GM23338 (cell line): Measurements from ENCODE around the gene RANGAP1.

Source experiments
- CREB1 ChIP-seq: fragments of 250-450 bp; sonication (Bioruptor Pico); IDR thresholded peaks from 2 replicates; pipeline ENCODE4 v1.5.0; 2020; ENCODE audit warnings: low read depth, mild to moderate bottlenecking, moderate library complexity
- CTCF ChIP-seq, 2 experiments: fragments of 200-600 bp in 1 of 2; sonication (generic) in 1 of 2; conservative IDR thresholded peaks; 2 replicates each; pipeline versions ENCODE4 v1.5.1 to v1.6.1; 2016 to 2017; ENCODE audit warnings: antibody characterized with exemption in 2 of 2, low read depth in 2 of 2, mild to moderate bottlenecking in 2 of 2, moderate library complexity in 1 of 2
- EZH2 ChIP-seq: fragments of 200-600 bp; sonication (generic); IDR thresholded peaks from one replicate; pipeline ENCODE4 v1.8.0; 2017; ENCODE audit warnings: antibody characterized with exemption, mild to moderate bottlenecking, low read depth; ENCODE audit not compliant: unreplicated experiment
- EZH2phosphoT487 ChIP-seq: fragments of 200-600 bp; sonication (generic); IDR thresholded peaks from one replicate; pipeline ENCODE4 v1.8.1; 2018; ENCODE audit warnings: antibody characterized with exemption; ENCODE audit not compliant: unreplicated experiment
- POLR2AphosphoS5 ChIP-seq: IDR thresholded peaks from 2 replicates; pipeline ENCODE4 v1.6.1; 2016; ENCODE audit warnings: antibody characterized with exemption, low read depth
- REST ChIP-seq: IDR thresholded peaks from one replicate; pipeline ENCODE4 v1.6.1; 2018; ENCODE audit warnings: antibody characterized with exemption; ENCODE audit not compliant: unreplicated experiment

GRCh38 chr22:41249442-41249841, 36.5 kb downstream of the RANGAP1 start:
- TF ChIP-seq POLR2AphosphoS5, result no peak
- TF ChIP-seq CTCF (conservative IDR thresholded peaks at IDR 0.05; ENCODE audit: low read depth in 2 of 2), result no peak
- TF ChIP-seq EZH2phosphoT487, result no peak
- TF ChIP-seq EZH2, result no peak
- TF ChIP-seq CREB1 (CRISPR knock-in tag), result no peak
- no peak for TF ChIP-seq REST
